Transverse colon (tissue), 4 donors: ENCODE results near the gene SEMA3F.

Source experiments
- POLR2AphosphoS5 ChIP-seq, 3 donors: sonication (generic); formaldehyde crosslinking; IDR thresholded peaks; one replicate each; pipeline ENCODE4 v1.6.1; 2016; ENCODE audit warnings: antibody characterized with exemption in 3 of 3
- TF ChIP-seq, protein P1 (sequence below), 5 experiments: fragments of 200-600 bp in 3 of 5; fragments of 450-650 bp in 2 of 5; sonication (generic) in 3 of 5; IDR thresholded peaks; 1 replicate in 2 of 5; 2 replicates in 3 of 5; pipeline ENCODE4 v1.5.1; 2016 to 2017; ENCODE audit warnings: antibody characterized with exemption in 5 of 5, inconsistent platforms in 3 of 5, mild to moderate bottlenecking in 2 of 5, moderate library complexity in 1 of 5

DNA sequence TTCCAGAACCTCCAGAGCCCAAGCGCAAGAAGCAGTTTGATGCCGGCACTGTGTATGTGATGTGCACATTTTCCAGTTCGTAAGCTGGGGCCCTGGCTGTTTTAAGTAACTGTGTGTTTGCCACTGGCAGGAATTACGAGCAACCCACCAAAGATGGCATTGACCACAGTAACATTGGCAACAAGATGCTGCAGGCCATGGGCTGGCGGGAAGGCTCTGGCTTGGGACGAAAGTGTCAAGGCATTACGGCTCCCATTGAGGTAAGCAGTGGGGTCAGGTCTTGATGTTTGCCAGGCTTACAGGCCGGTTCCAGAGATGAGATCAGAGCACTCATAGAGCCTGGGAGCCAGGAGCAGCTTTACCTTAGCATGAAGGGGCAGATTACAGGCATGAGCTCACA lies 38.0 kb upstream of the SEMA3F start:
- peak in 1 of 3 donors; percentile 8 for TF ChIP-seq POLR2AphosphoS5 (IDR thresholded peaks at IDR 0.05)
- TF ChIP-seq, protein P1, sequence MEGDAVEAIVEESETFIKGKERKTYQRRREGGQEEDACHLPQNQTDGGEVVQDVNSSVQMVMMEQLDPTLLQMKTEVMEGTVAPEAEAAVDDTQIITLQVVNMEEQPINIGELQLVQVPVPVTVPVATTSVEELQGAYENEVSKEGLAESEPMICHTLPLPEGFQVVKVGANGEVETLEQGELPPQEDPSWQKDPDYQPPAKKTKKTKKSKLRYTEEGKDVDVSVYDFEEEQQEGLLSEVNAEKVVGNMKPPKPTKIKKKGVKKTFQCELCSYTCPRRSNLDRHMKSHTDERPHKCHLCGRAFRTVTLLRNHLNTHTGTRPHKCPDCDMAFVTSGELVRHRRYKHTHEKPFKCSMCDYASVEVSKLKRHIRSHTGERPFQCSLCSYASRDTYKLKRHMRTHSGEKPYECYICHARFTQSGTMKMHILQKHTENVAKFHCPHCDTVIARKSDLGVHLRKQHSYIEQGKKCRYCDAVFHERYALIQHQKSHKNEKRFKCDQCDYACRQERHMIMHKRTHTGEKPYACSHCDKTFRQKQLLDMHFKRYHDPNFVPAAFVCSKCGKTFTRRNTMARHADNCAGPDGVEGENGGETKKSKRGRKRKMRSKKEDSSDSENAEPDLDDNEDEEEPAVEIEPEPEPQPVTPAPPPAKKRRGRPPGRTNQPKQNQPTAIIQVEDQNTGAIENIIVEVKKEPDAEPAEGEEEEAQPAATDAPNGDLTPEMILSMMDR (IDR thresholded peaks at IDR 0.05) = no peak
